Measurements from ENCODE around the gene CRIP3.

Gene CRIP3

DNA sequence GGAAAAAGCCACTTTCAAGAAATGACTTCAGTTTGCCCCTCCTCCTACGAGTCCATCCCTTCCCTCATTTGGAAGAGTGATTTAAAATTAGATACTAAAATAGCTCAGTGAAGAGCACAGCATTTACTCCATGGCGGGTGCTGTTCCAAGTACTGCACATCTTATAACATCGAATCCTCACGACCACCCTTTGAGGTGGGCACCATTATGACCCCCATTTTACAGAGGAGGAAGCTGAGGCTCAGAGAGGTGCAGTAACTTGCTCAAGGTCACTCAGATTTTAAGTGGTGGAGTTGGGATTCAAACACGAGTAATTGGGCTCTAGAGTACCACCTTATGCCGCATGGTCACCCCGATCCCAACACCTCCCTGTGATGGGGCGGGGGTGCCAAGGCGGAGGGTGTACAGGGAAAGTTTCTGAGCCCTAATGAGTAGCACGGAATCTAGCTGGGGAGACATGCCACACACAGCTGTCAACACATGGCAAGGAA is 39.8 kb downstream of the CRIP3 start:
- Histone ChIP-seq H3K4me3 (no peak overlapping the region), H3K9me3 (no peaks in the 10 kb centered on the region), H3K36me3 (replicated peaks) (no peaks in the 10 kb centered on the region), H3K4me1 (peaks cover 17% of the 10 kb centered on the region), H3K27me3 (ENCODE audit: low read depth) (no peaks in the 10 kb centered on the region)
- DNase-seq (ENCODE audit: low spot score in 2 of 2): no peak
- in situ Hi-C loops (cut with MboI; ENCODE audit: low sequenced_read_pairs): no loop called here

DNA sequence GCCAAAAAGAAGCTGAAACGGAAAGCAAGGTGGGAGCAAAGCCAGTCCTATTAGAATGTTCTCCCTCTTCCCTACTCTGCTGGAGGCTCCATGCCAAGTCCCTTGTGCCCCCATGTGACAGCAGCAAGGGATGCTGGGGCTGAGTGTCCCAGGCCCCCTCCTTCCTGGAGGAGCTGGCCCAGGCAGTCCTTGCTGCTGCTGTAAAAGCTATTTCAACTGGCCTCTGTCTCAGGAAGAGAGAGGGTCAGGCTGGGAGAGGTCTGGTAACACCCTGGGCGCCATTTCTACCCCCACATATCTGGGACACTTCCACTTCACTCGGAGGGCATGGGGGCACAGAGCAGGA is 40.3 kb downstream of the CRIP3 start:
- Histone ChIP-seq H3K4me1 (peaks cover 17% of the 10 kb centered on the region), H3K36me3 (replicated peaks) (no peaks in the 10 kb centered on the region), H3K4me3 (no peak overlapping the region), H3K9me3 (no peaks in the 10 kb centered on the region), H3K27me3 (ENCODE audit: low read depth) (no peaks in the 10 kb centered on the region)
- in situ Hi-C loops (cut with MboI; ENCODE audit: low sequenced_read_pairs): no loop called here
- DNase-seq (ENCODE audit: low spot score in 2 of 2): no peak

DNA sequence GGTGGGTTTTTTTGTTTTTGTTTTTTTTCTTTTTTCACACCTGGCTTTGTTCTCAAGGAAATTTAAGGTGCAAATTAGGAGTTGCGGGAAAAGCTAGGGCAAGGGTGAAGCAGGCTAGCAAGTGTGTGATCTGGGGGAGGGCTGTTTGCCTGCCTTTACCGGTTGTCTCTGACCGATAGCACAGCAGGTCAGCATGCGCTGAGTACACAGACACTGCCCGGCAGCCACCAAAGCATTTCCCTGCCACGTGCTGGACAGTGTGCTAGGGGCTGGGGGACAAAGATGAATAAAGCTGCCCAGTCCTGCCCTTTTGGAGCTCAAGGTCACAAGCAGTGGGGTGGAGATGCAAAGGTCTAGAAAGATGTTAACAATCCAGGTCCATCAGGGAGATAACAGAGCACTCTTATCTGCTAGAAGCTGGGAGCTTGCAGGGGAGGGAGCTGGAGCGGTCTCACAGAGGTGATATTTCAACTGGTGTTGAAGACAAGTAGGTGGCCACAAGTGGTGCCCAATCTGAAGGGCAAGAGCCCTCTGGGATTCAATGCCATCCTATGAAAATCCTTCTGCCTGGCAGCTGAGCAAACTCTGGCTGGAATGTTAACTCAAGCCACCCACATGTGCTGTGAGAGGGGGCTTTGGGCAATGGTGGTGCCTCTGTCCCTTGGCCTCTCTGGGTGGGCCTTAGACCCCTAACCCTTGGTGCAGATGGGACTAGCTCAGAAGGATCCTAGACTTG is 40.8 kb downstream of the CRIP3 start:
- no peaks in the 10 kb centered on the region for H3K27me3 ChIP-seq (ENCODE audit: low read depth)
- H3K4me1 ChIP-seq: peaks cover 17% of the 10 kb centered on the region
- no peak for DNase-seq (ENCODE audit: low spot score in 2 of 2)
- H3K9me3 ChIP-seq: no peaks in the 10 kb centered on the region
- in situ Hi-C loops (cut with MboI; ENCODE audit: low sequenced_read_pairs): no loop called here
- no peaks in the 10 kb centered on the region for H3K36me3 ChIP-seq (replicated peaks)
- H3K4me3 ChIP-seq: no peak overlapping the region

DNA sequence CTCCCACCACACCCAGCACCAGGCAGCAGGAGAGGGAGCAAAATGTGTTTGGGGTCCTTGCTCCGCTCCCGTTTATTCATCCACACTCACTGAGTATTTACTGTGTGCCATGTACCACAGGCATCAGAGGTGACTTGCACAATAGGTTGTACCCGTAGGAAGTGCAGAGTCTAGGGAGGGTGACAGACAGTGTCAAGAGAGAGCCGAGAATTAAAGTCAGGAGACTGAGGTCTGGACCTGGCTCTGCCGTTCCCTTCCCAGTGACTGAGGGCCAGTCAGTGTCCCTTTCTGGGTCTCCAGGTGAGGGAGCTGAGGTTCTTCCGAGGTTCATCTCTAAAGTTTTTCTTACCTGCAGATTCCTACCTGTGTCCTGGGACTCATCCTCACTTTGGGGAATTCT is 43.1 kb downstream of the CRIP3 start:
- H3K4me3 ChIP-seq: no peak overlapping the region
- H3K9me3 ChIP-seq: no peaks in the 10 kb centered on the region
- in situ Hi-C loops (cut with MboI; ENCODE audit: low sequenced_read_pairs): no loop called here
- DNase-seq (ENCODE audit: low spot score in 2 of 2): no peak
- H3K27me3 ChIP-seq (ENCODE audit: low read depth): no peaks in the 10 kb centered on the region
- peaks cover 17% of the 10 kb centered on the region for H3K4me1 ChIP-seq
- H3K36me3 ChIP-seq (replicated peaks): no peaks in the 10 kb centered on the region

DNA sequence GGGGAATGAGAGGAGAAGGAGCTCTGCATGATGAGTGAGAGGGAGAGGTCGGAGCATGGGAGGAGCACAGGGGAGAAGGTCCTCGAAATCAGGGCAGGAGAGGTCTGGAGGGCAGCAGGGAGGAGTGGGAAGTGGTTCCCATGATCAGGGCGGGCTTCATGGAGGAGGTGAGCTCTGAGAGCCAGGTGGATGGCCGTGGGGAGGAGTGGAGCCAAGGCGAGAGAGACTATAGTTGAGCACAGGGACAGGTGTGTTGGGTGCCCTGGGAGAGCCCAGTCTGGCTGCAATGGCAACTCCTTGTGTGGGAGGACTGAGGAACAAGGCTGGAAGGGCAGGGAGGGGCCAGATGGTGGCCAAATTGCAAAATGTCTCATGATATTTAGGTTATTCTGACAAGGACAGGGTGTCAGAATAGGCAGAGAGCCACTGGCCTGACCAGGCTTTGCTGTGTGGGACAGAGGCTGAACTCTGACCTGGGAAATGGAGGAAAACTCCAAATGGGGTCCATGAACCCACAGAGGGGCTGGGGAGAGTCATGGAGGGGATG is 44.0 kb downstream of the CRIP3 start:
- Histone ChIP-seq H3K36me3 (replicated peaks) (no peaks in the 10 kb centered on the region), H3K4me1 (peaks cover 8% of the 10 kb centered on the region), H3K27me3 (ENCODE audit: low read depth) (no peaks in the 10 kb centered on the region), H3K9me3 (no peaks in the 10 kb centered on the region), H3K4me3 (no peak overlapping the region)
- in situ Hi-C loops (cut with MboI; ENCODE audit: low sequenced_read_pairs): loop anchor here (5.0 kb wide), 2 partner anchors 73 to 243 kb away; no protein-coding TSS in a partner anchor
- DNase-seq (ENCODE audit: low spot score in 2 of 2): no peak

DNA sequence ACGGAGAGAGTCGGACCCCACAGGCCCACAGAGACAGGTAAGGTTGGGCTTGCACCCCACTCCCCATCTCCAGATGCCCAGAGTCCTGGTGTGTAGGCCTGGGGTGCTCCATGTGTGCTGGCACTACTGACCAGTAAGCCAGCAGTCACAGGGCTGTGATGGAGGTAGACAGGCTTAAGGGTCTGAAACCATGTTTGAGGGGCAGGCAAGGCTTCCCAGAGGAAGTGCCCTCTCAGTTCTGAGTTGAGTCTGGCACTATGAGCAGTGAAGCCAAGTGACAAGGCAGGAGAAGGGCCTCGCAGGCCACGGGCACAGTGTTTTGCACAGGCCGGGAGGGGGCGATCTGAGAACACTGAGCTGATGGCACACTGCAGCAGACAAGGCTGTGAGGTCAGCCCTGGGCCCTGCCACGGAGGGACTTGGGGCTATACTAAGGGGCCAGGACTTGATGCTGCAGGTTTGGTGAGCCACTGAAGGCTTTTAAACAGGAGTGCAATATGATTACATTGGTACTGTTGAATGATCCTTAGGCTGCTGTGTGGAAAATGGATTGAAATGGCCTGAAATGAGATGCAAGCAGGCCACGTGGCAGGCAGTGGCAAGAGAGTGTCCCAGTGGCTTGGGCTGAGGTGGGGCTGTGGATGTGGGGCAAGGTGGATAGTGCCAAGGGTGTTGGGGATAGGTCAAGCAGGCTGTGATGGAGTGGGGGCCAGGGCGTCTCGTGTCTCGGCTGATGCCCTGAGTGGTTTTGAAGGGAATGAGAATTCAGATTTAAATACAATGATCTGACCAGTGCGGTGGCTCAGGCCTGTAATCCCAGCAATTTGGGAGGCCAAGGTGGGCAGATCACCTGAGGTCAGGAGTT is 45.1 kb downstream of the CRIP3 start:
- Histone ChIP-seq H3K4me3 (no peak overlapping the region), H3K4me1 (no peaks in the 10 kb centered on the region), H3K9me3 (no peaks in the 10 kb centered on the region), H3K36me3 (replicated peaks) (no peaks in the 10 kb centered on the region), H3K27me3 (ENCODE audit: low read depth) (no peaks in the 10 kb centered on the region)
- in situ Hi-C loops (cut with MboI; ENCODE audit: low sequenced_read_pairs): loop anchor here (5.0 kb wide), 2 partner anchors 74 to 244 kb away; no protein-coding TSS in a partner anchor
- DNase-seq (ENCODE audit: low spot score in 2 of 2): peak; percentile 62 to 87

DNA sequence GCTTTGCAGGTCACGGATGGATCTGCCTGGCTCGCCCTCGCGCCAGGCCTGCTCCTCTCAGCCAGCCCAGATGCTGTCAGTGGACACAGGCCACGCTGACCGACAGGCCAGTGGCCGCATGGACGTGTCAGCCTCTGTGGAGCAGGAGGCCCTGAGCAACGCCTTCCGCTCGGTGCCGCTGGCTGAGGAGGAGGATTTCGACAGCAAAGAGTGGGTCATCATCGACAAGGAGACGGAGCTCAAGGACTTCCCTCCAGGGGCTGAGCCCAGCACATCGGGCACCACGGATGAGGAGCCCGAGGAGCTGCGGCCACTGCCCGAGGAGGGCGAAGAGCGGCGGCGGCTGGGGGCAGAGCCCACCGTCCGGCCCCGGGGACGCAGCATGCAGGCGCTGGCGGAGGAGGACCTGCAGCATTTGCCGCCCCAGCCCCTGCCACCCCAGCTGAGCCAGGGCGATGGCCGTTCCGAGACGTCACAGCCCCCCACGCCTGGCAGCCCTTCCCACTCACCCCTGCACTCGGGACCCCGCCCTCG is 45.8 kb downstream of the CRIP3 start:
- Histone ChIP-seq H3K36me3 (replicated peaks) (no peaks in the 10 kb centered on the region), H3K4me3 (no peak overlapping the region), H3K4me1 (no peaks in the 10 kb centered on the region), H3K9me3 (no peaks in the 10 kb centered on the region), H3K27me3 (ENCODE audit: low read depth) (no peaks in the 10 kb centered on the region)
- DNase-seq (ENCODE audit: low spot score in 2 of 2): no peak
- in situ Hi-C loops (cut with MboI; ENCODE audit: low sequenced_read_pairs): loop anchor here (5.0 kb wide), 2 partner anchors 74 to 244 kb away; no protein-coding TSS in a partner anchor

DNA sequence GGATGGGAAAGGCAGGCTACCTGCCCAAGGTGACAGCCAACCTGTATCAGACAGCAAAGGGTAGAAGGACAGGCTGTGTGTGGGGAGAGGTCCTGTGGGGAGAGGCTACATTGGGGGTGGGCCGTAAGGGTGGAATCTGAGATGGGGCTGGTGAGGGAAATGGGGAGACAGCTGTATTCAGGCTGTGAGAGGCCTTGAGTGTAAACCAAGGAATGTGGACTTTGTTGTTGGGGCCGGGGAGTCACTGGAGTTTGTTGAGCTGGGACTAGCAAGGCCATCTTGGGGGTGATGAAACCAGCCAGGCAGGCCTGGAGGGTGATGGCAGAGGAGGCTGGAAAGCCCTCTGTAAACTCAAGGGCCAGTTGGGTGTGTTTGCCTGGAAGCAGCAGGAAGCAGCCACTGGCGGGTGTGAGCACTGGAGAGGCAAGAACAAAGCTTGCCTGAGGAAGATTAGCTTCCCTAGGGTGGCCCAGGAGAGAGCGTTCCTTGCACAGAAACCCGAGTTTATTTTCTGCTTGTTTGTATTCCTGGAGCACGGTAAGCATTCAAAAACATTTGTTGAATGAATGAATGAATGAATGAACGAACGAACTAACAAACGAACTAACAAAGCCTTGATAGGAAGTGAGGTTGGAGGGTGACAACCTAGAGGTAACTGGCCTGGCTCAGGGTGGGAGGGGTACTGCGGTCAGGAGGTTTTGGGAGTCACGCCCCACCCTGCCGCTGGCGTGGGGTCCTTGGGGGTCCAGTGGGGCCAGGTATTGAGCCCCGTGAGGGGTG is 46.4 kb downstream of the CRIP3 start:
- H3K4me3 ChIP-seq: no peak overlapping the region
- in situ Hi-C loops (cut with MboI; ENCODE audit: low sequenced_read_pairs): loop anchor here (5.0 kb wide), 2 partner anchors 75 to 245 kb away; no protein-coding TSS in a partner anchor
- no peaks in the 10 kb centered on the region for H3K36me3 ChIP-seq (replicated peaks)
- no peak for DNase-seq (ENCODE audit: low spot score in 2 of 2)
- H3K9me3 ChIP-seq: no peaks in the 10 kb centered on the region
- H3K4me1 ChIP-seq: no peaks in the 10 kb centered on the region
- H3K27me3 ChIP-seq (ENCODE audit: low read depth): no peaks in the 10 kb centered on the region

DNA sequence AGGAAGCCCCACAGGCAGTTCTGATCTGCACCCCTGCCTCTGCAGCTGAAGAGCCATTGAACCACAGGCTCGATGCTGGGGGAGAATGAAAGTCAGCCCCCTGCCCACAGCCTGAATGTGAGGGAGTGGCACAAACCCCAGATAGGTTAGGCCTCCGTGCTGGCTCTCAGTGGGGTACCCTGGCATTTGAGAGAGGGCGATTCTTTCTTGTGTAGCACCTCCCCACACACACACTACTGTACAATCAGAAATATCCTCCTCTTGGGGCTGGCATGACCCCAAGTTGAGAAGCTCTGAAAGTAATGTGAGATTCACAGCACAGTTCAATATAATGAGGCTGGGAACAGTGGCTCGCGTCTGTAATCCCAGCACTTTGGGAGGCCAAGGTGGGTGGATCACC is 47.4 kb downstream of the CRIP3 start:
- H3K27me3 ChIP-seq (ENCODE audit: low read depth): no peaks in the 10 kb centered on the region
- H3K36me3 ChIP-seq (replicated peaks): no peaks in the 10 kb centered on the region
- H3K4me3 ChIP-seq: no peak overlapping the region
- H3K9me3 ChIP-seq: no peaks in the 10 kb centered on the region
- in situ Hi-C loops (cut with MboI; ENCODE audit: low sequenced_read_pairs): loop anchor here (5.0 kb wide), 2 partner anchors 76 to 246 kb away; no protein-coding TSS in a partner anchor
- DNase-seq (ENCODE audit: low spot score in 2 of 2): no peak
- H3K4me1 ChIP-seq: no peaks in the 10 kb centered on the region

DNA sequence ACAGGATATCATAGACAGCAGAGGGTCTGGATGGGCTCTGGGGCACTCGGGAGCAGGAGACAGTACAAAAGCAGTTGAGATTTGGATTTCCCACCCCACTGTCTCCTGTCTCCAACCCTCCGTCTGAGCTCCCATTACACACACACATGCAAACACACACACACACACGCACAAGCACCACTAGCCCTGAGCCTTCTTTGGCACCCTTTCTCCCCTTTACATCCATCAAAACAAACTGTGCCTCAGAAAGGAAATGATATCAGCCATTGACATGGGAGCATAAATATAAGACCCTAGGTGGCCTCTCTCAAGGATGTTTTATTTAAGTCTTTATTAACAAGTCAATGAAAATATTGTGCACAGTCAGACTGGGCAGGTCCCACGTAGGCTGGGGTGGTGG is 47.8 kb downstream of the CRIP3 start:
- in situ Hi-C loops (cut with MboI; ENCODE audit: low sequenced_read_pairs): loop anchor here (5.0 kb wide), 2 partner anchors 77 to 247 kb away; no protein-coding TSS in a partner anchor
- no peaks in the 10 kb centered on the region for H3K9me3 ChIP-seq

DNA sequence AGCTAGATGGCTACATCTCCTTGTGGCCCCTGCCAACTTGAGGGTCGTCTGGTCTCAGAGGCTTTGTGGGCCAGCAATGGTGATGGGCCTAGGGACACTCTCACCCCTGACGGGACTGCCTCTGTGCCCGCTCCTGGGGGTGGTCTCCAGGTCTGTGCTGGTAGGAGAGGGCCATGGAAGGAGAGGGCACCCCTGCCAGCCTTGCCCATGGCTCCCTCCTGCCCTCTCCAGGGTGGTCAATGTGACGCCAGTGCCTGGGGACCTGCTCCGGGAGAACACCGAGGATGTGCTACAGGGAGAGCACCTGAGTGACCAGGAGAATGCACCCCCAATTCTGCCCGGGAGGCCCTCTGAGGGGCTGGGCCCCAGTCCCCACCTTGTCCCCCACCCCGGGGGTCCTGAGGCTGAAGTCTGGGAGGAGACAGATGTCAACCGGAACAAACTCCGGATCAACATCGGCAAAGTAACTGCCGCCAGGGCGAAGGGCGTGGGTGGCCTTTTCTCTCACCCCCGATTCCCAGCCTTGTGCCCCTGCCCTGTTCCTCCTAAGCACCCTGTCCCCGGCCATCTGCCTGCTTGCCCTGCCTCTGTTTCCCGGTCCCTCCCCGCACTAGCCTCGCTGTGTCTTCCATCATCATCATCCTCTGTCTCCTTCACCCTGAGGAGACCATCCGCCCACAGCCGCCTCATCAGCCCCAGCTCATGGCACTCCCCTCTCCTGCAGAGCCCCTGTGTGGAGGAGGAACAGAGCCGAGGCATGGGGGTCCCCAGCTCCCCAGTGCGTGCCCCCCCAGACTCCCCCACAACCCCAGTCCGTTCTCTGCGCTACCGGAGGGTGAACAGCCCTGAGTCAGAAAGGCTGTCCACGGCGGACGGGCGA is 49.6 kb downstream of the CRIP3 start:
- Histone ChIP-seq H3K36me3 (replicated peaks) (no peaks in the 10 kb centered on the region), H3K9me3 (no peaks in the 10 kb centered on the region), H3K27me3 (ENCODE audit: low read depth) (no peaks in the 10 kb centered on the region), H3K4me3 (no peak overlapping the region), H3K4me1 (no peaks in the 10 kb centered on the region)
- in situ Hi-C loops (cut with MboI; ENCODE audit: low sequenced_read_pairs): no loop called here
- no peak for DNase-seq (ENCODE audit: low spot score in 2 of 2)

More for the DNA sequence above, 47.8 kb downstream of the CRIP3 start:
- DNase-seq (ENCODE audit: low spot score in 2 of 2): no peak
- H3K4me3 ChIP-seq: no peak overlapping the region
- no peaks in the 10 kb centered on the region for H3K27me3 ChIP-seq (ENCODE audit: low read depth)
- H3K4me1 ChIP-seq: no peaks in the 10 kb centered on the region
- no peaks in the 10 kb centered on the region for H3K36me3 ChIP-seq (replicated peaks)

DNA sequence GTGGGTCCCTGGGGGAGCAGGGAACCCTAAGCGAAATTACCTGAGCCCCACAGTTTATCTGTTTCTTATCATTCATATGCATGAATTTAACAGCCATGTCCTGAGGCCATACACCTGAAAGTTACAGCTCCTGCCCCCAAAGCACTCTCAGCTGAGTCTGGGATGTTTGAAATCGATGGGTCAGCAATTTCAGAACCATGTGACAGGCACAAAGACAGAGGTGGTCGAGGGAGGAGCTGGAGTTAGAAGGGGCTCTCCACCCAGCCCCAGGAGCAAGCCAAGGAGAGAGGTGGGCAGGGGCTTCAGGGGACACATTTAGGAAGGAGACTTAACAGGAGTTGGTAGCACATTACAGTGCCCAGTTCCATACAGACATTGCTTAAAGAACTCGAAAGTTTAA is 50.4 kb downstream of the CRIP3 start:
- in situ Hi-C loops (cut with MboI; ENCODE audit: low sequenced_read_pairs): no loop called here
- Histone ChIP-seq H3K9me3 (no peaks in the 10 kb centered on the region), H3K36me3 (replicated peaks) (no peaks in the 10 kb centered on the region), H3K4me3 (no peak overlapping the region), H3K4me1 (no peaks in the 10 kb centered on the region), H3K27me3 (ENCODE audit: low read depth) (no peaks in the 10 kb centered on the region)
- DNase-seq (ENCODE audit: low spot score in 2 of 2): no peak

Measured in HAP-1 (cell line).